HG02763 (cell line): Measurements from ENCODE around the gene THAP7.

ENCODE experiments used
- ATAC-seq: cut with Tn5 transposase; IDR thresholded peaks from one replicate; pipeline ENCODE4 v1.9.1; 2021; ENCODE audit warnings: mild to moderate bottlenecking, moderate library complexity; ENCODE audit not compliant: unreplicated experiment

The THAP7 gene

DNA sequence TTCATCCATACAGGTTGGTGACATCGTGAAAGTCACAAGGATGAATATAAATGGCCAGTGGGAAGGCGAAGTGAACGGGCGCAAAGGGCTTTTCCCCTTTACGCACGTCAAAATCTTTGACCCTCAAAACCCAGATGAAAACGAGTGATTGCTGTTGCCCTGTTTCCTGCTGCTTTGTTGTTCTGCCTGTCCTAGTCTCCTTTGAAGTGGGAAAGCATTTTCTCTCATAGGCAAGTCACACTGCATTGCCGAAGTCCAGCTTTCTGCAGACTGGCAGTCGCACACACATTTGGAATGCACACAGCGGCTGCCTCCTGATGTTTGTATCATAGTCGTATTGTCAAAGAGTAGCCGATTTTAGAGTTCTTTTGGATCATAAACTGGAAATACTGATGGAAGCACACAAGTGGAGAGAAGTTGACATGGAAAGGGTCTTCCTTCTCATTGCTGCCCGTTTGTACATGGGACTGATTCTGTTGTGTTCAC lies 52.2 kb downstream of the THAP7 start:
- ATAC-seq: no peak
